Peyer's patch (tissue), 4 donors: ENCODE data around the gene NDEL1. TPM values are rescaled to one million over a fixed set of nuclear protein-coding genes. Genes with fewer than 3 reads are reported as not detected.

ENCODE experiments used
- DNase-seq, 3 donors: peaks; one replicate each; pipeline ENCODE4 v3.0.0-alpha.2; 2017 to 2019
- H3K27ac ChIP-seq, 4 donors: fragments of 200-600 bp; sonication (generic); one replicate each; pipeline ENCODE4 v1.5.1; 2016 to 2019
- H3K27me3 ChIP-seq, 2 donors: fragments of 200-600 bp; sonication (generic); one replicate each; pipeline ENCODE4 v1.5.1; 2019
- H3K36me3 ChIP-seq, 3 donors: fragments of 200-600 bp; sonication (generic); one replicate each; pipeline ENCODE4 v1.5.1; 2016 to 2019
- H3K4me1 ChIP-seq, 4 donors: fragments of 200-600 bp; sonication (generic); one replicate each; pipeline ENCODE4 v1.5.1; 2016 to 2019
- H3K4me3 ChIP-seq, 4 donors: fragments of 200-600 bp; sonication (generic); 1 replicate in 3 of 4; 2 replicates in 1 of 4; pipeline ENCODE4 v1.5.1; 2016 to 2019; ENCODE audit warnings: mild to moderate bottlenecking in 1 of 4
- H3K9me3 ChIP-seq, 4 donors: fragments of 200-600 bp; sonication (generic); one replicate each; pipeline ENCODE4 v1.5.1; 2016 to 2019; ENCODE audit warnings: mild to moderate bottlenecking in 1 of 4
- POLR2A ChIP-seq, 2 donors: fragments of 450-650 bp; IDR thresholded peaks; one replicate each; pipeline ENCODE4 v1.5.1; 2017; ENCODE audit warnings: antibody characterized with exemption in 2 of 2, mild to moderate bottlenecking in 2 of 2, moderate library complexity in 2 of 2
- total RNA-seq, 4 donors: library from RNA; depleted of rRNA; stranded (reverse); fragments of >200 nt; gene quantifications; one replicate each; pipeline ENCODE4 v1.1.0, GENCODE V29; 2016
- TF ChIP-seq, protein P1 (sequence below), 6 experiments: fragments of 450-650 bp in 4 of 6; fragments of 200-600 bp in 2 of 6; sonication (generic) in 1 of 6; IDR thresholded peaks; one replicate each; pipeline ENCODE4 v1.5.1; 2017 to 2019; ENCODE audit warnings: antibody characterized with exemption in 6 of 6, mild to moderate bottlenecking in 3 of 6, moderate library complexity in 1 of 6

NDEL1 gene
- total RNA-seq, 4 donors from 2014 or later, result 70.4 to 125 (median 99.9) TPM

DNA sequence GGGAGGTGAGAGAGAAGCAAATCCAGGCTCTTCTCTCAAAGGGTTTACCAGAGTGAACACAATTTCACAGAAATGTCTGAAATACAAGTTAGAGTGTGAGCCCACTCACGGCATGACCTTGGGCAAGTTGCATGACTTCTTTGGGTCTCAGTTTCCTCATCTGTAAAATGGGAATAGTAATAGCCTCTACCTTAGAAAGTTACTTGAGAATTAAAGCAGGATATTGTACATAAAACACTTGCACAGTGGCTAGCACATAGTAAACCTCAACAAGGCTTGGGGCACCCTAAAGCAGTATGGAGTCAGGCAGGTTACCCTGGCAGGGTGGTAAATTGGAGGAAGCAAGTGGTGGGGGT, 24.8 kb upstream of the NDEL1 start:
- Histone ChIP-seq H3K27ac (no peak overlapping the region), H3K36me3 (no peaks in the 10 kb centered on the region), H3K27me3 (no peaks in the 10 kb centered on the region), H3K4me3 (no peak overlapping the region), H3K4me1 (peaks cover 0 to 6% (median 0%) of the 10 kb centered on the region in 4 donors), H3K9me3 (no peaks in the 10 kb centered on the region)
- no peak for DNase-seq
- TF ChIP-seq, protein P1, sequence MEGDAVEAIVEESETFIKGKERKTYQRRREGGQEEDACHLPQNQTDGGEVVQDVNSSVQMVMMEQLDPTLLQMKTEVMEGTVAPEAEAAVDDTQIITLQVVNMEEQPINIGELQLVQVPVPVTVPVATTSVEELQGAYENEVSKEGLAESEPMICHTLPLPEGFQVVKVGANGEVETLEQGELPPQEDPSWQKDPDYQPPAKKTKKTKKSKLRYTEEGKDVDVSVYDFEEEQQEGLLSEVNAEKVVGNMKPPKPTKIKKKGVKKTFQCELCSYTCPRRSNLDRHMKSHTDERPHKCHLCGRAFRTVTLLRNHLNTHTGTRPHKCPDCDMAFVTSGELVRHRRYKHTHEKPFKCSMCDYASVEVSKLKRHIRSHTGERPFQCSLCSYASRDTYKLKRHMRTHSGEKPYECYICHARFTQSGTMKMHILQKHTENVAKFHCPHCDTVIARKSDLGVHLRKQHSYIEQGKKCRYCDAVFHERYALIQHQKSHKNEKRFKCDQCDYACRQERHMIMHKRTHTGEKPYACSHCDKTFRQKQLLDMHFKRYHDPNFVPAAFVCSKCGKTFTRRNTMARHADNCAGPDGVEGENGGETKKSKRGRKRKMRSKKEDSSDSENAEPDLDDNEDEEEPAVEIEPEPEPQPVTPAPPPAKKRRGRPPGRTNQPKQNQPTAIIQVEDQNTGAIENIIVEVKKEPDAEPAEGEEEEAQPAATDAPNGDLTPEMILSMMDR (IDR thresholded peaks at IDR 0.05), result no peak
- TF ChIP-seq POLR2A (IDR thresholded peaks at IDR 0.05), result no peak

DNA sequence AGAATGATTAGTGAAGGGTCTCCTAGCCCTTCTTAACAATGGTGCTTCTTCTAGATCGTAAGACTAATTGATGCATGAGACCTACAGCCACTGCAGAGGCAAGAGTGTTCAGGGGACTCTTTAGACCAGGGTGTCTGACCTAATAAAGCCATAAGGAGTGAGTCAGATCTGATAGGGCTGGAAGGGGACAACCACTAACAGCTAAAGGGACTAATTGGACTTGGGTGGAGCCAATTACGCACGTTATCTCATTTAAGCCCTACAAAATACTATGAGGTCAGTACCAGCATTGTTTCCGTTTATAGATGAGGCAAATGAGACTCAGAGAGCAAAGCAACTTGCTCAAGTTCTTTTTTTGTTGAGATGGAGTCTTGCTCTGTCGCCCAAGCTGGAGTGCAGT, 23.6 kb upstream of the NDEL1 start:
- H3K27me3 ChIP-seq, result no peaks in the 10 kb centered on the region
- peak in 1 of 3 donors; percentile 71 for DNase-seq
- H3K9me3 ChIP-seq, result no peaks in the 10 kb centered on the region
- H3K27ac ChIP-seq, result peak overlapping the region in 1 of 4 donors; percentile 31
- H3K4me1 ChIP-seq, result peaks cover 0 to 6% (median 0%) of the 10 kb centered on the region in 4 donors
- no peak overlapping the region for H3K4me3 ChIP-seq
- TF ChIP-seq, protein P1 (IDR thresholded peaks at IDR 0.05), result no peak
- TF ChIP-seq POLR2A (IDR thresholded peaks at IDR 0.05), result no peak
- H3K36me3 ChIP-seq, result no peaks in the 10 kb centered on the region

DNA sequence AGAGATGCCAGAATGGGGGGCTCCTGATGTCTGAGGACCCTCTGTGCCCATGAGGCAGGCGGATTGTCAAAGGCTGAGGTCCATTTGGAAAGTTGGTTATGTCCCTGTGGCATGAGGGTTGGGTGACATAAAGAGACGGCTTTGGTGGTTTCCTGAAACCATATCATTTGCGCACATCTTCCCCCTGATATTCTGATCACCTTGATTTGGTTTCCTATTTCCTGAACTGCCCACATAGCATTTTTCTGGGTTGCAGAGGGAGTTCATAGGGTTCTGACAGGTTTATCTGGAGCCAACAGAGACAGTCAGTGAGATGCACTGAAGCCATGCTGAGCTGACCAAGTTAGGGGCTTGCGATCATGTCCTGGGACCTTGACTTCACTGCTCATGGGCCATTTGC, 22.4 kb upstream of the NDEL1 start:
- H3K9me3 ChIP-seq, result no peaks in the 10 kb centered on the region
- TF ChIP-seq, protein P1 (IDR thresholded peaks at IDR 0.05), result no peak
- TF ChIP-seq POLR2A (IDR thresholded peaks at IDR 0.05), result no peak
- no peak overlapping the region for H3K27ac ChIP-seq
- peaks cover 0 to 6% (median 0%) of the 10 kb centered on the region in 4 donors for H3K4me1 ChIP-seq
- H3K36me3 ChIP-seq, result no peaks in the 10 kb centered on the region
- no peaks in the 10 kb centered on the region for H3K27me3 ChIP-seq
- DNase-seq, result no peak
- H3K4me3 ChIP-seq, result no peak overlapping the region

DNA sequence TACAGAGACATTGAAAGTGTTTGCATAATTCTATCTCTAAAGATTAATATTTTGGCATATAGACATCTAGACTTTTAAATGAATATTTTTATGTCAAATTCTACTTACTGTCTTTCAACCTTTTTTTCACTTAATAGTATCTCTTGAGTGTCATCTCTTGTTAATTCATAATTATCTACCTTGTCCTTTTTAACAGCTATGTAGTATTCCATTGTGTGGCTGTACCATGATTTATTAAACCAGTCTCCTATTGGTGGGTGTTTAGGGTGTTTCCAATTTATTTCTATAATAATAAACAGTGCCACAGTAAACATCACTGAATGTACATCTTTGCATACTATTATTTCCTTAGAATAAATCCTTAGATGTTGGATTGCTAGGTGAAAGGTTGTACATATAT, 21.7 kb upstream of the NDEL1 start:
- H3K36me3 ChIP-seq, result no peaks in the 10 kb centered on the region
- peaks cover 0 to 6% (median 0%) of the 10 kb centered on the region in 4 donors for H3K4me1 ChIP-seq
- no peak for DNase-seq
- no peak overlapping the region for H3K4me3 ChIP-seq
- H3K9me3 ChIP-seq, result no peaks in the 10 kb centered on the region
- TF ChIP-seq, protein P1 (IDR thresholded peaks at IDR 0.05), result no peak
- TF ChIP-seq POLR2A (IDR thresholded peaks at IDR 0.05), result no peak
- no peak overlapping the region for H3K27ac ChIP-seq
- no peaks in the 10 kb centered on the region for H3K27me3 ChIP-seq

DNA sequence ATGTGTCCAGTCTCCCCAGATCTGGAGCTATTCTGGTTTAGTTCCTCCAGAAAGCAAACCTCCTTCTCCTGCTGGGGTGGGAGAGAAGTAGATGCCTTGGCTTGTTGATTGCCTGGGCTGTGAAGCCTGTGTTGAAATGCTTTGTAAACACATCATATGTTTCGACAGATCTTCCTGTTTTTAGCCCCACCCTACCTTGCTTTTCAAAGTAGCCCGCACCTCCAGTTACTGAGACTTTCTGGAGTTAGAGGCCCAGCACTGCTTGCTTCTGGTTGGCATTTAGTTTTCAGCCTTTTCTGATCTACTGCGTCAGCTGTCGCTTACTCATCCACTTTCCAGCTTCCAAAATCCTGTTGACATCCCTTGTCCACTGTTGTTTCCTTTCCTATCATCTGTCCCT, 17.9 kb upstream of the NDEL1 start:
- H3K36me3 ChIP-seq, result no peaks in the 10 kb centered on the region
- H3K27me3 ChIP-seq, result no peaks in the 10 kb centered on the region
- no peaks in the 10 kb centered on the region for H3K9me3 ChIP-seq
- DNase-seq, result no peak
- no peak overlapping the region for H3K4me3 ChIP-seq
- peaks cover 0 to 21% (median 5%) of the 10 kb centered on the region in 4 donors for H3K4me1 ChIP-seq
- TF ChIP-seq, protein P1 (IDR thresholded peaks at IDR 0.05), result no peak
- TF ChIP-seq POLR2A (IDR thresholded peaks at IDR 0.05), result no peak
- no peak overlapping the region for H3K27ac ChIP-seq

DNA sequence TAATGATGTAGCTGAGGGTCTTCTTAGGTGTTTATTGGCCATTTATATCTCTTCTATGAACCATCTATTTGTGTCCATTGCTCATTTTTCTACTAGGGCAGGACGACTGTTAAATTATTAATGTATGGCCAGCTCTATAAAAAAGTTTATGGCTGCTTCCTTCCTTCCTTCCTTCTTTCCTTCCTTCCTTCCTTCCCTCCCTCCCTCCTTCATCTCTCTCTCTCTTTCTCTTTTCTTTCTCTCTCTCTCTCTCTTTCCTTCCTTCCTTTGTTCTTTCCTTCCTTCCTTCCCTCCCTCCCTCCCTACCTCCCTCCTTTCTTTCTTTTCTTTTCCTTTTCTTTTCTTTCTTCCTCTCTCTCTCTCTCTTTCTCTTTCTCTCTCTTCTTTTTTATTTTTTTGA, 17.2 kb upstream of the NDEL1 start:
- H3K27me3 ChIP-seq, result no peaks in the 10 kb centered on the region
- H3K27ac ChIP-seq, result no peak overlapping the region
- no peak overlapping the region for H3K4me3 ChIP-seq
- H3K36me3 ChIP-seq, result no peaks in the 10 kb centered on the region
- DNase-seq, result no peak
- H3K9me3 ChIP-seq, result no peaks in the 10 kb centered on the region
- no peak for TF ChIP-seq POLR2A (IDR thresholded peaks at IDR 0.05)
- TF ChIP-seq, protein P1 (IDR thresholded peaks at IDR 0.05), result no peak
- H3K4me1 ChIP-seq, result peaks cover 0 to 21% (median 5%) of the 10 kb centered on the region in 4 donors
